ENCODE measurements around the gene PRKN. TPM values are rescaled to one million over a fixed set of nuclear protein-coding genes. Genes with fewer than 3 reads are reported as not detected.

The PRKN gene
- total and polyA plus RNA-seq, 9 of the 15 experiments (the other 6 are each of a cell fraction or from before 2014, with no cell fraction given) = 0.03 to 0.96 (median 0.15) TPM; not detected in 2

DNA sequence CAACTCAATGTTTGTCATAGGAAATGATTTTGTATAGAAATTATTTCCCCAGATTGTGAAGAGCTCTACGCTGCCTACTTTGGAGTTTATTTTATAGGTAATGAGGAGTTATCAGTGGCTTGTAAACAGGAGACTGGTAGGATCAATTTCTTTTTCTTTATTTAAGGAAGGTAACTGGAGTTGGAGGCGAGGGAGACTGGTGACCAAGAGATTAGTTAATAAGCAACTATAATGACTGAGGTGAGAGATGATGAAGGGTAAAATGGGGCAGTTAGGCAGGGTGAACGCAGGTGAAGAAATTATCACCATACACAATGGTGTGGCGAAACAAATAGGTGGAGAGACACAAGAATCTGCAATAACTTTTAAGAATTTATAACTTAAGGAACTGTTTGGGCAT is 100.2 kb downstream of the PRKN start:
- in situ Hi-C loops (cut with MboI) (no loop called here), intact Hi-C loops (cut with micrococcal nuclease) (no loop called here)
- ATAC-seq (no peak), FAIRE-seq (no peak), DNase-seq (ENCODE audit: extremely low read depth in 1 of 4, low spot score in 3 of 4) (no peak)
- no peak for TF ChIP-seq ELF2 (CRISPR knock-in tag; IDR thresholded peaks at IDR 0.05)
- no peak for TF ChIP-seq ZNF589 (CRISPR knock-in tag; IDR thresholded peaks at IDR 0.05; ENCODE audit: low read depth)
- no peak for TF ChIP-seq ZNF766 (CRISPR knock-in tag; conservative IDR thresholded peaks at IDR 0.05)
- TF ChIP-seq, protein P1, sequence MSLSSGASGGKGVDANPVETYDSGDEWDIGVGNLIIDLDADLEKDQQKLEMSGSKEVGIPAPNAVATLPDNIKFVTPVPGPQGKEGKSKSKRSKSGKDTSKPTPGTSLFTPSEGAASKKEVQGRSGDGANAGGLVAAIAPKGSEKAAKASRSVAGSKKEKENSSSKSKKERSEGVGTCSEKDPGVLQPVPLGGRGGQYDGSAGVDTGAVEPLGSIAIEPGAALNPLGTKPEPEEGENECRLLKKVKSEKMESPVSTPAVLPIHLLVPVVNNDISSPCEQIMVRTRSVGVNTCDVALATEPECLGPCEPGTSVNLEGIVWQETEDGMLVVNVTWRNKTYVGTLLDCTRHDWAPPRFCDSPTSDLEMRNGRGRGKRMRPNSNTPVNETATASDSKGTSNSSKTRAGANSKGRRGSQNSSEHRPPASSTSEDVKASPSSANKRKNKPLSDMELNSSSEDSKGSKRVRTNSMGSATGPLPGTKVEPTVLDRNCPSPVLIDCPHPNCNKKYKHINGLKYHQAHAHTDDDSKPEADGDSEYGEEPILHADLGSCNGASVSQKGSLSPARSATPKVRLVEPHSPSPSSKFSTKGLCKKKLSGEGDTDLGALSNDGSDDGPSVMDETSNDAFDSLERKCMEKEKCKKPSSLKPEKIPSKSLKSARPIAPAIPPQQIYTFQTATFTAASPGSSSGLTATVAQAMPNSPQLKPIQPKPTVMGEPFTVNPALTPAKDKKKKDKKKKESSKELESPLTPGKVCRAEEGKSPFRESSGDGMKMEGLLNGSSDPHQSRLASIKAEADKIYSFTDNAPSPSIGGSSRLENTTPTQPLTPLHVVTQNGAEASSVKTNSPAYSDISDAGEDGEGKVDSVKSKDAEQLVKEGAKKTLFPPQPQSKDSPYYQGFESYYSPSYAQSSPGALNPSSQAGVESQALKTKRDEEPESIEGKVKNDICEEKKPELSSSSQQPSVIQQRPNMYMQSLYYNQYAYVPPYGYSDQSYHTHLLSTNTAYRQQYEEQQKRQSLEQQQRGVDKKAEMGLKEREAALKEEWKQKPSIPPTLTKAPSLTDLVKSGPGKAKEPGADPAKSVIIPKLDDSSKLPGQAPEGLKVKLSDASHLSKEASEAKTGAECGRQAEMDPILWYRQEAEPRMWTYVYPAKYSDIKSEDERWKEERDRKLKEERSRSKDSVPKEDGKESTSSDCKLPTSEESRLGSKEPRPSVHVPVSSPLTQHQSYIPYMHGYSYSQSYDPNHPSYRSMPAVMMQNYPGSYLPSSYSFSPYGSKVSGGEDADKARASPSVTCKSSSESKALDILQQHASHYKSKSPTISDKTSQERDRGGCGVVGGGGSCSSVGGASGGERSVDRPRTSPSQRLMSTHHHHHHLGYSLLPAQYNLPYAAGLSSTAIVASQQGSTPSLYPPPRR (CRISPR knock-in tag; IDR thresholded peaks at IDR 0.05; ENCODE audit: borderline replicate concordance) = no peak
- TF ChIP-seq NFE2L1 (tag; IDR thresholded peaks at IDR 0.05; ENCODE audit: borderline replicate concordance, low read depth) = no peak
- no peak for TF ChIP-seq RBFOX2 (IDR thresholded peaks at IDR 0.05; ENCODE audit: low read depth, low read length)
- TF ChIP-seq HDGF (IDR thresholded peaks at IDR 0.05) = no peak
- POLR2A ChIA-PET = no interaction called here
- H3K4me1 ChIP-seq (replicated peaks in 1 of 2; ENCODE audit: control insufficient read depth in 2 of 2, insufficient read depth in 2 of 2, low read length in 2 of 2) = no peaks in the 10 kb centered on the region
- no peak overlapping the region for H2AFZ ChIP-seq (ENCODE audit: low read depth, low read length)
- H3K4me3 ChIP-seq = no peak overlapping the region
- no peak overlapping the region for H3K4me2 ChIP-seq (ENCODE audit: insufficient read depth, low read length)
- H3K79me2 ChIP-seq (ENCODE audit: control insufficient read depth, insufficient read depth, low read length) = no peaks in the 10 kb centered on the region
- 2% methylated on average over 4 of the region's 4 CpGs for WGBS (ENCODE audit: insufficient coverage, low coverage, missing lambda C conversion rate)
- CTCF ChIA-PET (ENCODE audit: low intra/inter-chr PET ratio) = no interaction called here
- no peaks in the 10 kb centered on the region for H3K36me3 ChIP-seq (ENCODE audit: control insufficient read depth, insufficient read depth, low read length)
- no peak overlapping the region for H3K27ac ChIP-seq (ENCODE audit: extremely low read depth, low read depth, low read length)
- no peaks in the 10 kb centered on the region for H3K9me3 ChIP-seq (replicated peaks; ENCODE audit: control insufficient read depth, insufficient read depth, low read depth, low read length)
- H3K9me1 ChIP-seq (ENCODE audit: control insufficient read depth, insufficient read depth, low read length) = no peaks in the 10 kb centered on the region
- BruUV-seq (replicated peaks) = no TSS peak
- H3K9ac ChIP-seq (ENCODE audit: insufficient read depth in 1 of 2, low read depth in 2 of 2, low read length in 2 of 2) = no peak overlapping the region
- H4K20me1 ChIP-seq (replicated peaks; ENCODE audit: control insufficient read depth, insufficient read depth, low read length) = no peaks in the 10 kb centered on the region
- no peaks in the 10 kb centered on the region for H3K27me3 ChIP-seq (ENCODE audit: control insufficient read depth in 2 of 2, insufficient read depth in 2 of 2, low read length in 2 of 2)
